Omental fat pad (tissue), 4 donors: Measurements from ENCODE around the gene A4GALT. TPM values are rescaled to one million over a fixed set of nuclear protein-coding genes. Genes with fewer than 3 reads are reported as not detected.

Source experiments
- ATAC-seq: fragments of 150-250 bp; one replicate; pipeline ENCODE4 v1.9.1; 2016; ENCODE audit warnings: mild to moderate bottlenecking, moderate library complexity; ENCODE audit not compliant: low FRiP score
- DNase-seq: peaks from one replicate; pipeline ENCODE4 v3.0.0-alpha.2; 2019; ENCODE audit warnings: low spot score
- CTCF ChIP-seq, 3 donors: fragments of 450-650 bp; IDR thresholded peaks; one replicate each; pipeline ENCODE4 v1.5.1; 2016 to 2017; ENCODE audit warnings: antibody characterized with exemption in 3 of 3, mild to moderate bottlenecking in 3 of 3, moderate library complexity in 2 of 3
- total RNA-seq, 4 donors: library from RNA; depleted of rRNA; stranded (reverse); fragments of >200 nt; gene quantifications; one replicate each; pipeline ENCODE4 v1.1.0, GENCODE V29; 2016

Gene A4GALT
- total RNA-seq, 4 donors from 2014 or later, result 10.8 to 42.2 (median 20.1) TPM

- ATAC-seq (no peak), DNase-seq (no peak)
- TF ChIP-seq CTCF (IDR thresholded peaks at IDR 0.05), result no peak
These were observed 66.7 kb downstream of the A4GALT start for GRCh38 chr22:42653999-42654398.

DNA sequence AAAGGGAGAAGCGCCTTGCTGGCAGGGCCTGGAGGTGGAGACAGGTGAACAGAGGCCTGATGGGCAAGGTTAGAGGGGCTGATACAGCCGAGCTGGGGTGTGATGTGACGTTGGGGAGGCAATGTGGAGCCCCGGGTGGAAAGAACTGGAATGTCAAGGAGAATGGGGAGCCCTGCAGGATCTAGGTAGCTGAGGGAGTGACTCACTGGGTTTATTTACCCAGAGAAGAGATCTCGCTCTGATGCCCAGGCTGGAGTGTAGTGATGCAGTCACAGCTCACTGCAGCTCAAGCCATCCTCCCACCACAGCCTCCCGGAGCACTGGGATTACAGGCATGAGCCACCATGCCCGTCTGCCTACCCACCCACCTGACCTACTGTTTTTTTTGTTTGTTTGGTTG is 69.5 kb downstream of the A4GALT start:
- no peak for TF ChIP-seq CTCF (IDR thresholded peaks at IDR 0.05)
- ATAC-seq, result no peak

GRCh38 chr22:42649246-42650099 is 71.2 kb downstream of the A4GALT start, which contains the start of gene CYB5R3:
TSS of gene CYB5R3 (minus strand) at chr22:42649392. CDS start at chr22:42649315, 77 bp downstream.
- ATAC-seq (peak; percentile 70), DNase-seq (peak; percentile 46)
- TF ChIP-seq CTCF (IDR thresholded peaks at IDR 0.05), result no peak

More for the DNA sequence above, 69.5 kb downstream of the A4GALT start:
- no peak for DNase-seq

GRCh38 chr22:42648368-42649245 is 72.1 kb downstream of the A4GALT start:
- DNase-seq (no peak), ATAC-seq (peak; percentile 43)
- no peak for TF ChIP-seq CTCF (IDR thresholded peaks at IDR 0.05)

DNA sequence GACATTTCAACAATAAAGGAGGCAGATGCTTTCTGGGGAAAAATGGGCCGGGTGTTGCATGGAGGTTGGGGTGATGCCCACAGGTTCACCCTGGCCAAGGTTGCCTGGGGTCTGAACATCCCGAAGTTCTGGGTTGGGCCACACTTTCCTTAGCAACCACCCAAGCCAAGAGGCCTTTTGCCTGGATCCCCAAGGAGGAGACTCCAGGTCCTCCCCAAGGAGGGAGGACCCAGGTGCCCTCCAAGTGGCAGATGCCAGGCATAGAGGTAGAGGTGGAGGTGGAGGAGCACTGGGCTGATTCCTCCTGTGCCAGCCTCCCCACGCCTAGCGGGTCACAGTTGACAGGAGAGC is 72.7 kb downstream of the A4GALT start:
- TF ChIP-seq CTCF (IDR thresholded peaks at IDR 0.05), result no peak
- DNase-seq (no peak), ATAC-seq (no peak)

GRCh38 chr22:42646569-42647525 is 73.8 kb downstream of the A4GALT start:
- no peak for TF ChIP-seq CTCF (IDR thresholded peaks at IDR 0.05)
- DNase-seq, result no peak
- ATAC-seq, result peak; percentile 24
